Measurements from ENCODE around the gene HLA-DQB1. TPM values are rescaled to one million over a fixed set of nuclear protein-coding genes. Genes with fewer than 3 reads are reported as not detected.

The HLA-DQB1 gene
- total and polyA plus RNA-seq, 2 of the 8 experiments (the other 6 are each of a cell fraction or from before 2014, with no cell fraction given): 1.2 to 5.2 TPM

GRCh38 chr6:32669893-32670292, 3.4 kb upstream of the HLA-DQB1 start:
- H2BK5ac ChIP-seq (ENCODE audit: low read depth, low read length): no peak overlapping the region
- H2AK5ac ChIP-seq (ENCODE audit: low read depth, low read length): no peak overlapping the region
- no peak overlapping the region for H4K5ac ChIP-seq (ENCODE audit: insufficient read length, low read depth, low read length)
- no peak for FAIRE-seq
- CTCF ChIA-PET (ENCODE audit: partially characterized antibody): interaction anchor here (1.5 kb wide), 1 partner anchor 30 kb away, joined by 6 read pairs; no protein-coding TSS in a partner anchor
- H3K27ac ChIP-seq (ENCODE audit: low read depth, low read length): no peak overlapping the region
- peaks cover 9 to 12% of the 10 kb centered on the region in 2 experiments; a peak in 2 of 4 replicates for H3K9me3 ChIP-seq (ENCODE audit: insufficient read depth in 2 of 2, low read depth in 1 of 2, low read length in 1 of 2)
- H3K79me2 ChIP-seq (ENCODE audit: control insufficient read depth in 1 of 2, insufficient read depth in 2 of 2, low read length in 2 of 2): no peaks in the 10 kb centered on the region
- no peak overlapping the region for H3K23ac ChIP-seq (ENCODE audit: insufficient read length)
- H3K4me1 ChIP-seq (replicated peaks in 1 of 4; ENCODE audit: control insufficient read depth in 3 of 4, insufficient read depth in 4 of 4, low read length in 3 of 4): no peaks in the 10 kb centered on the region; a peak in 1 of 7 replicates
- no peaks in the 10 kb centered on the region for H3K23me2 ChIP-seq (ENCODE audit: low read depth, low read length)
- no peak overlapping the region for H3K4me3 ChIP-seq (ENCODE audit: extremely low read depth in 1 of 4, insufficient read depth in 2 of 4, low read depth in 3 of 4, low read length in 4 of 4)
- H3K36me3 ChIP-seq (ENCODE audit: control insufficient read depth in 2 of 4, insufficient read depth in 4 of 4, low read length in 3 of 4): no peaks in the 10 kb centered on the region
- H3K79me1 ChIP-seq (ENCODE audit: low read depth, low read length): no peaks in the 10 kb centered on the region
- no peak overlapping the region for H2BK20ac ChIP-seq (ENCODE audit: low read length)
- H3K4ac ChIP-seq (replicated peaks; ENCODE audit: insufficient read length, low read depth, low read length): no peak overlapping the region
- H3K14ac ChIP-seq (ENCODE audit: insufficient read length): no peak overlapping the region
- peaks cover 0 to 10% (median 5%) of the 10 kb centered on the region in 4 experiments; a peak in 2 of 7 replicates for H3K27me3 ChIP-seq (replicated peaks in 1 of 4; ENCODE audit: control insufficient read depth in 3 of 4, extremely low read depth in 1 of 4, insufficient read depth in 3 of 4, low read length in 3 of 4)
- no peak for TF ChIP-seq CTCF (IDR thresholded peaks at IDR 0.05; ENCODE audit: control extremely low read depth in 1 of 3, insufficient read depth in 1 of 3, low read depth in 1 of 3, low read length in 3 of 3)
- TF ChIP-seq CBX5 (IDR thresholded peaks at IDR 0.05; ENCODE audit: low read depth, low read length): no peak
- no peak for TF ChIP-seq KDM1A (IDR thresholded peaks at IDR 0.05; ENCODE audit: borderline replicate concordance, low read length)
- no peak for TF ChIP-seq EP300 (IDR thresholded peaks at IDR 0.05; ENCODE audit: borderline replicate concordance in 1 of 2, low read depth in 2 of 2, low read length in 2 of 2)
- no peak for TF ChIP-seq NANOG (IDR thresholded peaks at IDR 0.05; ENCODE audit: insufficient read depth, low read depth, low read length, poor library complexity, severe bottlenecking)
- no peak for TF ChIP-seq USF2 (IDR thresholded peaks at IDR 0.05; ENCODE audit: low read length)
- TF ChIP-seq GABPA (IDR thresholded peaks at IDR 0.05; ENCODE audit: borderline replicate concordance, insufficient read depth, low read length): no peak
- no peak for TF ChIP-seq TAF7 (optimal IDR thresholded peaks at IDR 0.05; ENCODE audit: borderline replicate concordance, low read depth, low read length)
- H2BK120ac ChIP-seq (replicated peaks; ENCODE audit: low read depth, low read length): no peak overlapping the region
- DNase-seq (ENCODE audit: low read depth in 1 of 2, low spot score in 2 of 2): no peak
- H3K56ac ChIP-seq (replicated peaks; ENCODE audit: insufficient read length, low read depth, low read length): no peak overlapping the region
- no peak overlapping the region for H4K8ac ChIP-seq (ENCODE audit: extremely low read depth, insufficient read depth, low read length)
- H3K9ac ChIP-seq (replicated peaks in 1 of 4; ENCODE audit: extremely low read depth in 1 of 4, low read depth in 3 of 4, low read length in 3 of 4): no peak overlapping the region
- no peak overlapping the region for H2AFZ ChIP-seq (ENCODE audit: low read length)
- H4K20me1 ChIP-seq (replicated peaks in 1 of 2; ENCODE audit: control insufficient read depth in 1 of 2, insufficient read depth in 2 of 2, low read length in 2 of 2): no peaks in the 10 kb centered on the region
- H3K4me2 ChIP-seq (ENCODE audit: insufficient read depth in 1 of 2, low read depth in 2 of 2, low read length in 2 of 2): no peak overlapping the region
- H4K91ac ChIP-seq (replicated peaks; ENCODE audit: insufficient read length, low read length): no peak overlapping the region
- no peak overlapping the region for H2BK15ac ChIP-seq (ENCODE audit: low read length)
- POLR2A ChIA-PET (ENCODE audit: partially characterized antibody): interaction anchor here (0.6 kb wide), 1 partner anchor 464 kb away, joined by 3 read pairs; no protein-coding TSS in a partner anchor
- H2BK12ac ChIP-seq (ENCODE audit: low read depth, low read length): no peak overlapping the region
- H3K18ac ChIP-seq (ENCODE audit: extremely low read depth, low read length): no peak overlapping the region

Measured in H1 (cell line).